ENCODE data around the gene FBXL2.

DNA sequence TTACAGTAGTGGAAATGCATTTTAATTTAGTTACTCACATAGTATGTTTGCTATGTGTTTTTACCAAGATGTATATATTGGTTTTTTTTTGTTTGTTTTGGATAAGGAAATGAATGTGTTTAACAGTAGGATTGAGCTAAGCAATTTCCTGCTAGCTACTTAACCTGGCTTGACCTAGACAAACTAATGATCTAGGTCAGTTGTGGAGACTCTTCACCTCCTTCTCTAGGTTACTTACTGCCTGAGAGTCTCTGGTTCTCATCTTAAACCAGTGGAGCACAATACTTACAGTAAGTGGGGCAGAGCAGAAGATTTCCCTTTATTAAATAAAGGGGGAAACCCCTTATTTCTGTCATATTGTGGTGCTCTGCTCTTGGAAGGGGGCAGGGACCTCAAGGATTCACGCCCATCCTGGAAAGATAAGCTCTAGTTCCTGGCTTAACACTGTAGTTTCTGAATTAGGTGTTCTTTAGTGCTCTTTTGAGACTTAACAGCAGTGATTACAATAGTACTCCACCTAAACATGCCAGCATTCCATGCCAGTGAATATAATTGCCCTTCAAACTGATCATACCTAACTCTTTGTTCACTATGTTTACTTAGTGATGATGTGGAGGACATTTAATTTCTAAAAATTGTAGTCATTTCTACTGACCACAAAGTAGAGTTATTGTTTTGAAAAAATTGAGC is 83.0 kb downstream of the FBXL2 start:
- TF ChIP-seq, protein P1, sequence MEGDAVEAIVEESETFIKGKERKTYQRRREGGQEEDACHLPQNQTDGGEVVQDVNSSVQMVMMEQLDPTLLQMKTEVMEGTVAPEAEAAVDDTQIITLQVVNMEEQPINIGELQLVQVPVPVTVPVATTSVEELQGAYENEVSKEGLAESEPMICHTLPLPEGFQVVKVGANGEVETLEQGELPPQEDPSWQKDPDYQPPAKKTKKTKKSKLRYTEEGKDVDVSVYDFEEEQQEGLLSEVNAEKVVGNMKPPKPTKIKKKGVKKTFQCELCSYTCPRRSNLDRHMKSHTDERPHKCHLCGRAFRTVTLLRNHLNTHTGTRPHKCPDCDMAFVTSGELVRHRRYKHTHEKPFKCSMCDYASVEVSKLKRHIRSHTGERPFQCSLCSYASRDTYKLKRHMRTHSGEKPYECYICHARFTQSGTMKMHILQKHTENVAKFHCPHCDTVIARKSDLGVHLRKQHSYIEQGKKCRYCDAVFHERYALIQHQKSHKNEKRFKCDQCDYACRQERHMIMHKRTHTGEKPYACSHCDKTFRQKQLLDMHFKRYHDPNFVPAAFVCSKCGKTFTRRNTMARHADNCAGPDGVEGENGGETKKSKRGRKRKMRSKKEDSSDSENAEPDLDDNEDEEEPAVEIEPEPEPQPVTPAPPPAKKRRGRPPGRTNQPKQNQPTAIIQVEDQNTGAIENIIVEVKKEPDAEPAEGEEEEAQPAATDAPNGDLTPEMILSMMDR (IDR thresholded peaks at IDR 0.05): no peak
- TF ChIP-seq POLR2A (IDR thresholded peaks at IDR 0.05; ENCODE audit: low read depth) (no peak), POLR2AphosphoS5 (IDR thresholded peaks at IDR 0.05) (no peak)
